SK-N-SH (cell line): ENCODE results near the gene CDS2. TPM values are rescaled to one million over a fixed set of nuclear protein-coding genes. Genes with fewer than 3 reads are reported as not detected.

Experiments
- CTCF ChIA-PET: fragments of 300-600, 350-600 bp; formaldehyde crosslinking; extraction: SDS; loops from one replicate; lab custom pipeline; 2021; lab: Yijun Ruan, JAX
- POLR2A ChIA-PET: fragments of 350-600 bp; sonication (Branson Sonifier 250); formaldehyde crosslinking; extraction: SDS; loops from one replicate; lab custom pipeline; 2020; ENCODE audit warnings: antibody characterized with exemption, inconsistent platforms; lab: Yijun Ruan, JAX
- DNase-seq: peaks from one replicate; pipeline ENCODE4 v3.0.0; 2012
- H2AFZ ChIP-seq: fragments of 200-600 bp; sonication (generic); 2 replicates; pipeline ENCODE4 v1.8.1; 2016; ENCODE audit warnings: antibody characterized with exemption, mild to moderate bottlenecking, low read depth
- H3F3A ChIP-seq: fragments of 200-600 bp; sonication (generic); replicated peaks from 2 replicates; pipeline ENCODE3; 2016; ENCODE audit warnings: antibody characterized with exemption, mild to moderate bottlenecking; ENCODE audit not compliant: insufficient read depth
- H3K27ac ChIP-seq, 2 experiments: fragments of 200-500 bp in 1 of 2; fragments of 200-600 bp in 1 of 2; sonication (Bioruptor generic) in 1 of 2; sonication (generic), shearing (Covaris generic) in 1 of 2; 2 replicates each; pipeline versions ENCODE4 v1.5.1 to v1.6.1; 2014 to 2016; ENCODE audit warnings: low read depth in 2 of 2, inconsistent platforms in 1 of 2, low read length in 1 of 2, mild to moderate bottlenecking in 1 of 2, mixed read lengths in 1 of 2
- H3K27me3 ChIP-seq: fragments of 200-600 bp; sonication (generic), shearing (Covaris generic); 2 replicates; pipeline ENCODE4 v1.6.1; 2016; ENCODE audit warnings: mixed run types; ENCODE audit not compliant: insufficient read depth
- H3K36me3 ChIP-seq, 2 experiments: fragments of 200-500 bp in 1 of 2; fragments of 200-600 bp in 1 of 2; sonication (Bioruptor generic) in 1 of 2; sonication (generic) in 1 of 2; replicated peaks in 1 of 2; 2 replicates each; pipeline versions ENCODE3 to v1.5.1; 2014 to 2016; ENCODE audit warnings: low read length in 1 of 2, mild to moderate bottlenecking in 1 of 2; ENCODE audit not compliant: insufficient read depth in 2 of 2, control insufficient read depth in 1 of 2
- H3K4me1 ChIP-seq, 2 experiments: fragments of 200-500 bp in 1 of 2; fragments of 200-600 bp in 1 of 2; sonication (Bioruptor generic) in 1 of 2; sonication (generic), shearing (Covaris generic) in 1 of 2; 2 replicates each; pipeline versions ENCODE4 v1.5.1 to v1.6.1; 2014 to 2016; ENCODE audit warnings: low read depth in 1 of 2, low read length in 1 of 2, mixed run types in 1 of 2; ENCODE audit not compliant: insufficient read depth in 2 of 2, control insufficient read depth in 1 of 2
- H3K4me2 ChIP-seq: fragments of 200-600 bp; sonication (generic), shearing (Covaris generic); 2 replicates; pipeline ENCODE4 v1.6.1; 2017; ENCODE audit warnings: mixed run types
- H3K4me3 ChIP-seq, 2 experiments: fragments of 200-500 bp in 1 of 2; fragments of 200-600 bp in 1 of 2; sonication (Bioruptor generic) in 1 of 2; sonication (generic), shearing (Covaris generic) in 1 of 2; 2 replicates each; pipeline versions ENCODE4 v1.5.1 to v1.8.1; 2014 to 2016; ENCODE audit warnings: low read depth in 2 of 2, inconsistent platforms in 1 of 2, low read length in 1 of 2, mild to moderate bottlenecking in 1 of 2, mixed read lengths in 1 of 2, moderate library complexity in 1 of 2
- H3K79me2 ChIP-seq: fragments of 200-600 bp; sonication (generic); 2 replicates; pipeline ENCODE4 v1.8.1; 2017; ENCODE audit warnings: mild to moderate bottlenecking; ENCODE audit not compliant: insufficient read depth
- H3K9ac ChIP-seq: fragments of 200-600 bp; sonication (generic); 2 replicates; pipeline ENCODE4 v1.6.1; 2017; ENCODE audit warnings: mixed run types
- H3K9me2 ChIP-seq: fragments of 200-600 bp; sonication (generic); 2 replicates; pipeline ENCODE4 v1.6.1; 2017; ENCODE audit warnings: mixed run types
- H3K9me3 ChIP-seq: fragments of 200-600 bp; sonication (generic); 2 replicates; pipeline ENCODE4 v1.6.1; 2017; ENCODE audit warnings: mixed run types, mild to moderate bottlenecking, moderate library complexity
- H4K20me1 ChIP-seq: fragments of 200-600 bp; sonication (generic); 2 replicates; pipeline ENCODE4 v1.6.1; 2017; ENCODE audit warnings: mild to moderate bottlenecking, mixed run types; ENCODE audit not compliant: insufficient read depth
- EP300 ChIP-seq, 2 experiments: IDR thresholded peaks; 2 replicates each; pipeline versions ENCODE4 v1.4.0 to v1.6.1; 2012; ENCODE audit warnings: borderline replicate concordance in 1 of 2, low read depth in 1 of 2, low read length in 1 of 2
- FOXJ3 ChIP-seq: sonication (generic); formaldehyde crosslinking; IDR thresholded peaks from 2 replicates; pipeline ENCODE4 v1.5.1; 2020; ENCODE audit warnings: mild to moderate bottlenecking, missing genetic modification reagents
- GABPA ChIP-seq: IDR thresholded peaks from 2 replicates; pipeline ENCODE4 v1.4.0; 2012; ENCODE audit warnings: low read depth, mild to moderate bottlenecking
- GATA2 ChIP-seq: sonication (generic); formaldehyde crosslinking; IDR thresholded peaks from 2 replicates; pipeline ENCODE4 v1.5.0; 2020; ENCODE audit warnings: mild to moderate bottlenecking, missing genetic modification reagents
- JUND ChIP-seq: IDR thresholded peaks from 2 replicates; pipeline ENCODE4 v1.4.0; 2012
- RCOR1 ChIP-seq: fragments of 150-350 bp; IDR thresholded peaks from 2 replicates; pipeline ENCODE4 v1.6.1; 2017; ENCODE audit warnings: antibody characterized with exemption, low read length
- SIN3A ChIP-seq: IDR thresholded peaks from 2 replicates; pipeline ENCODE4 v1.6.1; 2012; ENCODE audit warnings: low read depth, mild to moderate bottlenecking, low read length, moderate library complexity, borderline replicate concordance
- SMC3 ChIP-seq: IDR thresholded peaks from 2 replicates; pipeline ENCODE4 v1.6.1; 2012; ENCODE audit warnings: low read depth, low read length, improper control_type of control experiment
- TAF1 ChIP-seq: IDR thresholded peaks from 2 replicates; pipeline ENCODE4 v1.6.1; 2012; ENCODE audit warnings: low read depth, mild to moderate bottlenecking, low read length, moderate library complexity, borderline replicate concordance
- TEAD4 ChIP-seq: IDR thresholded peaks from 2 replicates; pipeline ENCODE4 v1.4.0; 2012; ENCODE audit warnings: mild to moderate bottlenecking, borderline replicate concordance; ENCODE audit not compliant: insufficient read depth
- WGBS: methylation state at CpG from one replicate; pipeline ENCODE4 v1.1.6; 2017; ENCODE audit warnings: low lambda C conversion rate; 5-methylcytosine and 5-hydroxymethylcytosine counted together
- polyA plus RNA-seq, 3 experiments: library from polyadenylated mRNA; depleted of rRNA; stranded (reverse); fragments of >200 nt; gene quantifications; 2 replicates each; pipeline ENCODE4 v1.2.3, GENCODE V29; 2012
- TF ChIP-seq, protein P1 (sequence below): IDR thresholded peaks from 2 replicates; pipeline ENCODE4 v1.4.0; 2012; ENCODE audit warnings: low read depth, borderline replicate concordance
- TF ChIP-seq, protein P2 (sequence below): IDR thresholded peaks from 2 replicates; pipeline ENCODE4 v1.4.0; 2012; ENCODE audit warnings: low read depth, borderline replicate concordance
- TF ChIP-seq, protein P3 (sequence below): fragments of 200-600 bp; sonication (generic); IDR thresholded peaks from 2 replicates; pipeline ENCODE4 v1.6.1; 2017; ENCODE audit warnings: antibody characterized with exemption, mild to moderate bottlenecking, moderate library complexity

The CDS2 gene
- polyA plus RNA-seq, 1 of the 3 experiments (the other 2 are of a cell fraction), result 13.9 TPM

DNA sequence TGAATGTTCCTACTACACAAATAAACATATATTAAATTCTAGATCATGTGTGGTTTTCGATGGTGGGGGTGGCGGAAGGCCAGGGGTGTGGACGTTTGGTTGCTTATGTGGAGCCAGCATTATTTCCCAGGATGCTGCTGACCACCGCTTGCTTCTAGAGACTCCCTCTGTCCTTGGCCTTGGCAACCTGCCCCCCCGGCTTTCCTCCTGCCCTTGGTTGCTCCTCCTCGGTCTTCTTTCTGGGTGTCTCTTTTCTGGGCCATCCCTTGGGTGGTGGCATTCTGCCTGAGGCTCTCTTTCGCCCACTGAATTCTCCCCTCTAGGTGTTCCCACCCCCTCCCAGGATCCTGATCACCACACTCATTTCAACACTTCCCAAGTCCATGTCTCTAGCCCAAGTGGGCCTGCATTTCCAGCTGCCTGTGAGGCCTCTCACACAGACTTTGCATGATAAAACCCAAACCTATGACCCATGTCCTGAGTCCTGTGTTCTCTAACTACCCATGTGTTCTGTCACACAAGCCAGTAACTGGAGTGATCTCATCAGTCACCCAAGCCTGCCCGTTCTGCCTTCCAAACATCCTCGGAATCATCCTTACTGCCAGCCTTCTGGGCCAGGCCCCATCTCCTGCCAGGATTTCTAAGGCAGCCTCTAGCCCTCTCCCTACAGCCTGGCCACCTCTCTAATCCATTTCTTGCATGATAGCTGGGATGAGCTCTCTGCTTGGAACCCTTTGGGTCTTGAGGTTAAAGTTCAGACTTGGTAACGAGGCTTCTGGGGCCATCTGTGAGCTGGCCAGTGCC is 71.2 kb downstream of the CDS2 start:
- Histone ChIP-seq H3F3A (no peaks in the 10 kb centered on the region), H3K9me2 (no peaks in the 10 kb centered on the region), H3K9ac (no peak overlapping the region), H2AFZ (no peak overlapping the region), H3K4me1 (no peaks in the 10 kb centered on the region), H3K4me3 (no peak overlapping the region), H3K79me2 (no peaks in the 10 kb centered on the region), H3K36me3 (peaks cover 0 to 16% of the 10 kb centered on the region in 2 experiments), H3K27ac (no peak overlapping the region), H3K27me3 (no peaks in the 10 kb centered on the region), H3K9me3 (no peaks in the 10 kb centered on the region), H3K4me2 (no peak overlapping the region), H4K20me1 (no peaks in the 10 kb centered on the region)
- 82% methylated on average over 9 of the region's 10 CpGs for WGBS
- TF ChIP-seq FOXJ3, result no peak
- TF ChIP-seq RCOR1, result no peak
- no peak for TF ChIP-seq EP300 (IDR thresholded peaks at IDR 0.05; ENCODE audit: borderline replicate concordance in 1 of 2, low read depth in 1 of 2, low read length in 1 of 2)
- TF ChIP-seq GABPA, result no peak
- TF ChIP-seq, protein P1, sequence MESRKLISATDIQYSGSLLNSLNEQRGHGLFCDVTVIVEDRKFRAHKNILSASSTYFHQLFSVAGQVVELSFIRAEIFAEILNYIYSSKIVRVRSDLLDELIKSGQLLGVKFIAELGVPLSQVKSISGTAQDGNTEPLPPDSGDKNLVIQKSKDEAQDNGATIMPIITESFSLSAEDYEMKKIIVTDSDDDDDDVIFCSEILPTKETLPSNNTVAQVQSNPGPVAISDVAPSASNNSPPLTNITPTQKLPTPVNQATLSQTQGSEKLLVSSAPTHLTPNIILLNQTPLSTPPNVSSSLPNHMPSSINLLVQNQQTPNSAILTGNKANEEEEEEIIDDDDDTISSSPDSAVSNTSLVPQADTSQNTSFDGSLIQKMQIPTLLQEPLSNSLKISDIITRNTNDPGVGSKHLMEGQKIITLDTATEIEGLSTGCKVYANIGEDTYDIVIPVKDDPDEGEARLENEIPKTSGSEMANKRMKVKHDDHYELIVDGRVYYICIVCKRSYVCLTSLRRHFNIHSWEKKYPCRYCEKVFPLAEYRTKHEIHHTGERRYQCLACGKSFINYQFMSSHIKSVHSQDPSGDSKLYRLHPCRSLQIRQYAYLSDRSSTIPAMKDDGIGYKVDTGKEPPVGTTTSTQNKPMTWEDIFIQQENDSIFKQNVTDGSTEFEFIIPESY, result no peak
- TF ChIP-seq JUND, result no peak
- no peak for TF ChIP-seq GATA2 (CRISPR knock-in tag)
- no peak for TF ChIP-seq TAF1
- no peak for TF ChIP-seq TEAD4
- TF ChIP-seq, protein P2, sequence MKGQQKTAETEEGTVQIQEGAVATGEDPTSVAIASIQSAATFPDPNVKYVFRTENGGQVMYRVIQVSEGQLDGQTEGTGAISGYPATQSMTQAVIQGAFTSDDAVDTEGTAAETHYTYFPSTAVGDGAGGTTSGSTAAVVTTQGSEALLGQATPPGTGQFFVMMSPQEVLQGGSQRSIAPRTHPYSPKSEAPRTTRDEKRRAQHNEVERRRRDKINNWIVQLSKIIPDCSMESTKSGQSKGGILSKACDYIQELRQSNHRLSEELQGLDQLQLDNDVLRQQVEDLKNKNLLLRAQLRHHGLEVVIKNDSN, result no peak
- TF ChIP-seq SIN3A, result no peak
- TF ChIP-seq SMC3, result no peak
- TF ChIP-seq, protein P3, sequence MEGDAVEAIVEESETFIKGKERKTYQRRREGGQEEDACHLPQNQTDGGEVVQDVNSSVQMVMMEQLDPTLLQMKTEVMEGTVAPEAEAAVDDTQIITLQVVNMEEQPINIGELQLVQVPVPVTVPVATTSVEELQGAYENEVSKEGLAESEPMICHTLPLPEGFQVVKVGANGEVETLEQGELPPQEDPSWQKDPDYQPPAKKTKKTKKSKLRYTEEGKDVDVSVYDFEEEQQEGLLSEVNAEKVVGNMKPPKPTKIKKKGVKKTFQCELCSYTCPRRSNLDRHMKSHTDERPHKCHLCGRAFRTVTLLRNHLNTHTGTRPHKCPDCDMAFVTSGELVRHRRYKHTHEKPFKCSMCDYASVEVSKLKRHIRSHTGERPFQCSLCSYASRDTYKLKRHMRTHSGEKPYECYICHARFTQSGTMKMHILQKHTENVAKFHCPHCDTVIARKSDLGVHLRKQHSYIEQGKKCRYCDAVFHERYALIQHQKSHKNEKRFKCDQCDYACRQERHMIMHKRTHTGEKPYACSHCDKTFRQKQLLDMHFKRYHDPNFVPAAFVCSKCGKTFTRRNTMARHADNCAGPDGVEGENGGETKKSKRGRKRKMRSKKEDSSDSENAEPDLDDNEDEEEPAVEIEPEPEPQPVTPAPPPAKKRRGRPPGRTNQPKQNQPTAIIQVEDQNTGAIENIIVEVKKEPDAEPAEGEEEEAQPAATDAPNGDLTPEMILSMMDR, result no peak
- DNase-seq, result no peak
- CTCF ChIA-PET, result interaction anchor here (0.8 to 2.9 kb wide), 4 partner anchors 7 to 250 kb away, joined by 3 to 10 read pairs (median 6); partner anchors contain the start of genes CDS2 and PCNA
- POLR2A ChIA-PET, result interaction anchor here (0.7 kb wide), 1 partner anchor 72 kb away, joined by 3 read pairs; the partner anchor contains the start of gene CDS2
